ENCODE data around the gene FOXC1. TPM values are rescaled to one million over a fixed set of nuclear protein-coding genes. Genes with fewer than 3 reads are reported as not detected.

The FOXC1 gene
- total RNA-seq, 1 donor from 2014 or later = 2.7 TPM

GRCh38 chr6:1606780-1607515, 2.8 kb upstream of the FOXC1 start:
- intact Hi-C loops (cut with DNase I) = loop anchor here (2.0 kb wide), 1 partner anchor 590 kb away; no protein-coding TSS in a partner anchor
- no peak for DNase-seq (ENCODE audit: missing footprints)
- no peak for ATAC-seq

GRCh38 chr6:1607516-1608221, 2.0 kb upstream of the FOXC1 start:
- DNase-seq (ENCODE audit: missing footprints) = no peak
- intact Hi-C loops (cut with DNase I) = loop anchor here (2.0 kb wide), 1 partner anchor 589 kb away; no protein-coding TSS in a partner anchor
- no peak for ATAC-seq

- DNase-seq (ENCODE audit: missing footprints) (no peak), ATAC-seq (no peak)
Observed at GRCh38 chr6:1608222-1609040, 1.3 kb upstream of the FOXC1 start.

GRCh38 chr6:1609041-1609647, 571 bp upstream of the FOXC1 start:
- intact Hi-C loops (cut with DNase I) = loop anchor here (1.0 kb wide), 1 partner anchor 495 kb away; no protein-coding TSS in a partner anchor

More at GRCh38 chr6:1608222-1609040, 1.3 kb upstream of the FOXC1 start:
- intact Hi-C loops (cut with DNase I) = loop anchor here (1.0 kb wide), 1 partner anchor 496 kb away; no protein-coding TSS in a partner anchor

GRCh38 chr6:1610497-1611321, 994 bp downstream of the FOXC1 start:
- intact Hi-C loops (cut with DNase I) = loop anchor here (10.0 kb wide), 1 partner anchor 204 kb away; no protein-coding TSS in a partner anchor
- DNase-seq (ENCODE audit: missing footprints) = peak; percentile 78
- peak; percentile 4 for ATAC-seq

More at GRCh38 chr6:1609041-1609647, 571 bp upstream of the FOXC1 start:
- ATAC-seq (no peak), DNase-seq (ENCODE audit: missing footprints) (no peak)

- ATAC-seq (no peak), DNase-seq (ENCODE audit: missing footprints) (no peak)
- intact Hi-C loops (cut with DNase I) = loop anchor here (10.0 kb wide), 1 partner anchor 204 kb away; no protein-coding TSS in a partner anchor
Observed at GRCh38 chr6:1611322-1611571, 1.5 kb downstream of the FOXC1 start.

- intact Hi-C loops (cut with DNase I) = loop anchor here (10.0 kb wide), 1 partner anchor 203 kb away; no protein-coding TSS in a partner anchor
- ATAC-seq = no peak
- DNase-seq (ENCODE audit: missing footprints) = peak; percentile 73
Observed at GRCh38 chr6:1611572-1612298, 2.0 kb downstream of the FOXC1 start.

GRCh38 chr6:1612299-1612973, 2.7 kb downstream of the FOXC1 start:
- DNase-seq (ENCODE audit: missing footprints) = no peak
- intact Hi-C loops (cut with DNase I) = loop anchor here (10.0 kb wide), 1 partner anchor 202 kb away; no protein-coding TSS in a partner anchor
- no peak for ATAC-seq

GRCh38 chr6:1612974-1613306, 3.2 kb downstream of the FOXC1 start:
- intact Hi-C loops (cut with DNase I) = loop anchor here (10.0 kb wide), 1 partner anchor 202 kb away; no protein-coding TSS in a partner anchor
- ATAC-seq (no peak), DNase-seq (ENCODE audit: missing footprints) (no peak)

- ATAC-seq = no peak
- no peak for DNase-seq (ENCODE audit: missing footprints)
- intact Hi-C loops (cut with DNase I) = loop anchor here (10.0 kb wide), 1 partner anchor 201 kb away; no protein-coding TSS in a partner anchor
Observed at GRCh38 chr6:1613346-1613687, 3.6 kb downstream of the FOXC1 start.

- no peak for DNase-seq (ENCODE audit: missing footprints)
- intact Hi-C loops (cut with DNase I) = loop anchor here (10.0 kb wide), 1 partner anchor 201 kb away; no protein-coding TSS in a partner anchor
Observed at GRCh38 chr6:1613688-1614447, 4.2 kb downstream of the FOXC1 start.

GRCh38 chr6:1614448-1615150, 4.9 kb downstream of the FOXC1 start:
- intact Hi-C loops (cut with DNase I) = loop anchor here (10.0 kb wide), 1 partner anchor 200 kb away; no protein-coding TSS in a partner anchor
- ATAC-seq (no peak), DNase-seq (ENCODE audit: missing footprints) (no peak)

More at GRCh38 chr6:1613688-1614447, 4.2 kb downstream of the FOXC1 start:
- ATAC-seq = no peak

GRCh38 chr6:1615151-1615852, 5.6 kb downstream of the FOXC1 start:
- no peak for ATAC-seq
- intact Hi-C loops (cut with DNase I) = loop anchor here (10.0 kb wide), 1 partner anchor 199 kb away; no protein-coding TSS in a partner anchor

GRCh38 chr6:1615853-1616420, 6.2 kb downstream of the FOXC1 start:
- DNase-seq (ENCODE audit: missing footprints) (no peak), ATAC-seq (no peak)
- intact Hi-C loops (cut with DNase I) = loop anchor here (10.0 kb wide), 1 partner anchor 199 kb away; no protein-coding TSS in a partner anchor

More at GRCh38 chr6:1615151-1615852, 5.6 kb downstream of the FOXC1 start:
- no peak for DNase-seq (ENCODE audit: missing footprints)
